ENCODE results near the gene STK32B.

The STK32B gene

DNA sequence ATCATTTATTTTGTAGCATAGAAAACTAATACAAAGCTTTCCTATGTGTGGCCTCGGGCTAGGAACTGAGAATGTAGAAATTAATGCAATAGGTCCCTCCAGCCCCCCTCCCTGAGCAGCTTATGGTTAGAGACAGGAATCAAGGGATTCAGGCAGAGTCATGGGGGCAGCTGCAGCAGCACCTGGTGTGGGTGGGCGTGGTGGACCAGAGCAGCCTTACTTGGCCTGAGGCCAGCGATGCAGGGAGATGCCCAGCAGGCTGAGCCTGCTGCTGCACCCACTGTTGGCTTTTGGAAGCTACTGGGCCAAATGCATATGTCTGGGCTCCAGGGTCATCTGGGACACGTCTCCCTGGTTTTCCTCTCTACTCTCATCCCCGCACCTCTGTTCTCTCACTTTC lies 74.0 kb downstream of the STK32B start:
- no peak for ATAC-seq (replicated peaks)
- no peak for DNase-seq
- peaks cover 0 to 3% of the 10 kb centered on the region in 2 donors for H3K9me3 Mint-ChIP-seq
- H3K4me1 Mint-ChIP-seq (ENCODE audit: low read depth in 2 of 2) = no peaks in the 10 kb centered on the region
- H3K27ac Mint-ChIP-seq = no peak overlapping the region
- no peak overlapping the region for H3K4me3 Mint-ChIP-seq
- H3K36me3 Mint-ChIP-seq (ENCODE audit: insufficient read depth) = no peaks in the 10 kb centered on the region
- peaks cover 27 to 37% of the 10 kb centered on the region in 2 donors for H3K27me3 Mint-ChIP-seq

GRCh38 chr4:5126231-5126630 lies 75.0 kb downstream of the STK32B start:
- Mint-ChIP-seq H3K4me3 (no peak overlapping the region), H3K36me3 (ENCODE audit: insufficient read depth) (no peaks in the 10 kb centered on the region), H3K27me3 (peaks cover 33 to 43% of the 10 kb centered on the region in 2 donors), H3K27ac (no peak overlapping the region), H3K9me3 (peaks cover 3 to 4% of the 10 kb centered on the region in 2 donors), H3K4me1 (ENCODE audit: low read depth in 2 of 2) (no peaks in the 10 kb centered on the region)
- ATAC-seq (replicated peaks) (no peak), DNase-seq (no peak)

DNA sequence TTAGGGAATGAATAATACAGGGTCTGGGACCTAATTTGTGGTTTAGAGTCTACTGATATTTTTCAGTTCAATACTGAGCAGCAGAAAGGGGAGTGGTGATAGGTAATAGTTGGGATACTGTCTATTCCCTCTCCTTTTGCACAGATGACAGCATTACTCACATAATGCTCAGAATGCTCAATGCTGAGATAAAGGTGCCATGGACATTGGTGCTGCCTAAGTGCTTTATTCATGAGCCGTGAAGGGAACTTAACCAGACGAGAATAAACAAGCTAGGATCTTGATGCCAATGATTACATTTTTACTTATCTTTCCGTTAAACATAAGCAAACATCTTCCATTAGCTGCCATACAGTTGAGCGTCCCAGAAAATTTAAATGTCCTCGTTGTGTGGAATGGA lies 75.6 kb downstream of the STK32B start:
- Mint-ChIP-seq H3K4me3 (no peak overlapping the region), H3K27me3 (peaks cover 39 to 50% of the 10 kb centered on the region in 2 donors), H3K4me1 (ENCODE audit: low read depth in 2 of 2) (no peaks in the 10 kb centered on the region), H3K36me3 (ENCODE audit: insufficient read depth) (no peaks in the 10 kb centered on the region), H3K27ac (no peak overlapping the region), H3K9me3 (peaks cover 8 to 10% of the 10 kb centered on the region in 2 donors)
- ATAC-seq (replicated peaks) = no peak
- DNase-seq = no peak

DNA sequence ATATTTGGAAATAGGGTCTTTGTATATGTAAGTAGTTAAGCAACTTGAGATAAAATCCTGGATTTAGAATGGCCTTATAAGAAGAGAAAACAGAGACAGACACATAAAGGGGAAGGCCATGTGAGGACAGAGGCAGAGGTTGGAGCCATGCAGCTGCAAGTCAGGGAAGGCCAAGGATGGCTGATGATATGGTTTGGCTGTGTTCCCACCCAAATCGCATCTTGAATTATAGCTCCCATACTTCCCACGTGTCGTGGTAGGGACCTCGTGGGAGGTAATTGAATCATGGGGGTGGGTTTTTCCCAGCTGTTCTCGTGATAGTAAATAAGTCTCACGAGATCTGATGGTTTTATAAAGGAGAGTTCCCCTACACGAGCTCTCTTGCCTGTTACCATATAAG lies 76.3 kb downstream of the STK32B start:
- ATAC-seq (replicated peaks) = no peak

GRCh38 chr4:5128569-5128968 lies 77.3 kb downstream of the STK32B start:
- peaks cover 8 to 12% of the 10 kb centered on the region in 2 donors for H3K9me3 Mint-ChIP-seq
- DNase-seq (no peak), ATAC-seq (replicated peaks) (no peak)
- peaks cover 49 to 54% of the 10 kb centered on the region in 2 donors for H3K27me3 Mint-ChIP-seq
- H3K4me1 Mint-ChIP-seq (ENCODE audit: low read depth in 2 of 2) = no peaks in the 10 kb centered on the region
- no peak overlapping the region for H3K27ac Mint-ChIP-seq
- H3K4me3 Mint-ChIP-seq = no peak overlapping the region
- H3K36me3 Mint-ChIP-seq (ENCODE audit: insufficient read depth) = no peaks in the 10 kb centered on the region

More for the DNA sequence above, 76.3 kb downstream of the STK32B start:
- no peak overlapping the region for H3K27ac Mint-ChIP-seq
- DNase-seq = no peak
- peaks cover 8 to 12% of the 10 kb centered on the region in 2 donors for H3K9me3 Mint-ChIP-seq
- peaks cover 42 to 54% of the 10 kb centered on the region in 2 donors for H3K27me3 Mint-ChIP-seq
- no peaks in the 10 kb centered on the region for H3K4me1 Mint-ChIP-seq (ENCODE audit: low read depth in 2 of 2)
- no peaks in the 10 kb centered on the region for H3K36me3 Mint-ChIP-seq (ENCODE audit: insufficient read depth)
- H3K4me3 Mint-ChIP-seq = no peak overlapping the region

GRCh38 chr4:5133201-5133600 lies 81.9 kb downstream of the STK32B start:
- Mint-ChIP-seq H3K4me1 (ENCODE audit: low read depth in 2 of 2) (no peaks in the 10 kb centered on the region), H3K4me3 (no peak overlapping the region), H3K27me3 (peaks cover 31 to 32% of the 10 kb centered on the region in 2 donors), H3K27ac (no peak overlapping the region), H3K36me3 (ENCODE audit: insufficient read depth) (no peaks in the 10 kb centered on the region), H3K9me3 (peaks cover 4 to 12% of the 10 kb centered on the region in 2 donors)
- DNase-seq (no peak), ATAC-seq (replicated peaks) (no peak)

DNA sequence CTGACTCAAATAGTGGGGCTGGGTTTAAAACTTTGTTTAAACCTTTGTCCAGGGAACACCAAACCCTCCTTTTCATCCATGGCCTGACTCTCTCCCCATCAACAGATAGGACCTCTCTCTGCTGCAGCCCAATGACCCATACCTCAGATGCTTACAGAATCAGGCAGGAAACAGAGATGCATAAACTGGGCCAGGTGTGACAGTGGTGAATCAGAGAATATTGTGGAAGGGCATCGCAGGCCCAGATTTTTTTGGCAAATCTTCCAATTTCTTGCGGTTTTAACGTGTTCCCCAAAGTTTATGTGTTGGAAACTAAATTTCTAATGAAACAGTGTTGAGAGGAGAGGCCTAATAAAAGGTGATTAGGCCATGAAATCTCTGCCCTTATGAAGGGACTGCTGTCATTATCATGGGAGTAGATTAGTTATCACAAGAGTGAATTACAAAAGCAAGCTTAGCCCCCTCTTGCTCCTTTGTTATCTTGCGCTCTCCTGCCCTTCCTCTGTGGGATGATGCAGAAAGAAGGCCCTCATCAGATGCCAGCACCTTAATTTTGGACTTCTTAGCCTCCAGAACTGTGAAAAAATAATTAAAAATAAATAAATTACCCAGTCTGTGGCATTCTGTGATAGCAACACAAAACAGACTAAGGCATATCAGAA lies 82.8 kb downstream of the STK32B start:
- no peak overlapping the region for H3K27ac Mint-ChIP-seq
- H3K4me1 Mint-ChIP-seq (ENCODE audit: low read depth in 2 of 2) = no peaks in the 10 kb centered on the region
- peaks cover 4 to 12% of the 10 kb centered on the region in 2 donors for H3K9me3 Mint-ChIP-seq
- ATAC-seq (replicated peaks) (no peak), DNase-seq (no peak)
- peaks cover 24 to 33% of the 10 kb centered on the region in 2 donors for H3K27me3 Mint-ChIP-seq
- H3K36me3 Mint-ChIP-seq (ENCODE audit: insufficient read depth) = no peaks in the 10 kb centered on the region
- H3K4me3 Mint-ChIP-seq = no peak overlapping the region

DNA sequence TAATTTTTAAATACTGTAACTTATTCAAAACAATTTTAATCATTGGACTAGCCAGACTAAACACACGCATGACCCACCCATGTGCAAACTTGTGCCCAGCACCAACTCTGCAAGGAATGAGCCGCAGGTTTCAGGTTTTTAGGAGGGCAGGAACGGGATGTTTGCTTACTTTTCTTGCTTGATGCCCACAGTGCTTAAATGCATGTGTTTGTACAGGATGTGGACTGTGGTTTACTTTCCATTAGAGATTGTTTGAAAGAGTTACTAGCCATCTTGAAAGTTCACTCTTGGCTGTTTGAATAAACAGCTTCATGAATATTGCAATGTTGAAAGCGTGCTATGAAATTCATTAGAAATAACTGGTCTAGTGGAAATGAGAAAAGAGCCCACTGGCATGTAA lies 83.3 kb downstream of the STK32B start:
- ATAC-seq (replicated peaks) (no peak), DNase-seq (no peak)
- H3K27ac Mint-ChIP-seq = no peak overlapping the region
- H3K4me1 Mint-ChIP-seq (ENCODE audit: low read depth in 2 of 2) = no peaks in the 10 kb centered on the region
- no peaks in the 10 kb centered on the region for H3K36me3 Mint-ChIP-seq (ENCODE audit: insufficient read depth)
- H3K4me3 Mint-ChIP-seq = no peak overlapping the region
- peaks cover 28 to 33% of the 10 kb centered on the region in 2 donors for H3K27me3 Mint-ChIP-seq
- peaks cover 4 to 12% of the 10 kb centered on the region in 2 donors for H3K9me3 Mint-ChIP-seq

GRCh38 chr4:5137226-5137625 lies 85.9 kb downstream of the STK32B start:
- DNase-seq = no peak
- ATAC-seq (replicated peaks) = no peak
- Mint-ChIP-seq H3K9me3 (no peaks in the 10 kb centered on the region), H3K4me3 (no peak overlapping the region), H3K36me3 (ENCODE audit: insufficient read depth) (no peaks in the 10 kb centered on the region), H3K27me3 (peaks cover 12 to 31% of the 10 kb centered on the region in 2 donors), H3K27ac (no peak overlapping the region), H3K4me1 (ENCODE audit: low read depth in 2 of 2) (no peaks in the 10 kb centered on the region)

DNA sequence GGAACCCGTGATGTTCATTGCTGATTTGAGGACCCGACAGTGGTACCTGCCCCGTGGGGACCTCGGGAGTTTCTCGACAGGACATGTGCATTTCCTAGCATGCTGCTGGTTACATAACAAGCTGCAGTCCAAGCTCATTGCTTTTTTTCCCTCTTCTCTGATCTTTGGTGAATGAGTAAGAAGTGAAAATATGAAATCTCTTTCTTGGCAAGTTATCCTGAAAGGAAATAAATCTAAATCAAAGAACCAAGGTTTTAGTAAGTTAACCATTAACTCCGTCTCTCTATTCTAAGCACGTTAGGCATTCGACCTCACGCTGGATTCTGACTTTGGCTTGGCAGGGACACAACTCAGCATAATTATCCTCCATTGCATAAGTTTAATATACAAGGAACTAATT lies 86.6 kb downstream of the STK32B start:
- no peak overlapping the region for H3K4me3 Mint-ChIP-seq
- H3K27ac Mint-ChIP-seq = no peak overlapping the region
- H3K27me3 Mint-ChIP-seq = peaks cover 11 to 31% of the 10 kb centered on the region in 2 donors
- no peak for DNase-seq
- H3K4me1 Mint-ChIP-seq (ENCODE audit: low read depth in 2 of 2) = no peaks in the 10 kb centered on the region
- ATAC-seq (replicated peaks) = no peak
- no peaks in the 10 kb centered on the region for H3K36me3 Mint-ChIP-seq (ENCODE audit: insufficient read depth)
- H3K9me3 Mint-ChIP-seq = no peaks in the 10 kb centered on the region

DNA sequence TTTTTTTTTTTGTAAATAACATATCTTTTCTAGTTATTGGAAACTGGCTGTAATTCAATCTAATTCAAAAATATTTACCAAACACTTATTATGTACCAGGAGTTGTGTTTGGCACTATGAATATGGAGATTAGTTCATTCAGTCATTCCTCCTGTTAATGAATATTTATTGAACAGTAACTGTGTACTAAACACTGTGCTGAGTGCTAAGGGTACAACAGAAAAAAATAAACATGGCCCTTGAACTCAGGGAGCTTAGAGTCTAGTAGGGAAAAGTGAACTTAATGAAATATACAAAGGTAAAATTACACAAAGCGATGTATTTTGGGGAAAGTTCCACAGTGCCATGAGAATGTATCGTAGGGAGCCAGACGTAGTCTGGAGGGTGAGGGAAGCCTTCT lies 87.1 kb downstream of the STK32B start:
- Mint-ChIP-seq H3K27ac (no peak overlapping the region), H3K27me3 (peaks cover 12 to 26% of the 10 kb centered on the region in 2 donors), H3K4me1 (ENCODE audit: low read depth in 2 of 2) (no peaks in the 10 kb centered on the region), H3K4me3 (no peak overlapping the region), H3K9me3 (no peaks in the 10 kb centered on the region), H3K36me3 (ENCODE audit: insufficient read depth) (no peaks in the 10 kb centered on the region)
- no peak for ATAC-seq (replicated peaks)
- no peak for DNase-seq

- no peak overlapping the region for H3K27ac Mint-ChIP-seq
- peaks cover 20 to 22% of the 10 kb centered on the region in 2 donors for H3K27me3 Mint-ChIP-seq
- no peaks in the 10 kb centered on the region for H3K4me1 Mint-ChIP-seq (ENCODE audit: low read depth in 2 of 2)
Observed at GRCh38 chr4:5139141-5139540, 87.9 kb downstream of the STK32B start.

DNA sequence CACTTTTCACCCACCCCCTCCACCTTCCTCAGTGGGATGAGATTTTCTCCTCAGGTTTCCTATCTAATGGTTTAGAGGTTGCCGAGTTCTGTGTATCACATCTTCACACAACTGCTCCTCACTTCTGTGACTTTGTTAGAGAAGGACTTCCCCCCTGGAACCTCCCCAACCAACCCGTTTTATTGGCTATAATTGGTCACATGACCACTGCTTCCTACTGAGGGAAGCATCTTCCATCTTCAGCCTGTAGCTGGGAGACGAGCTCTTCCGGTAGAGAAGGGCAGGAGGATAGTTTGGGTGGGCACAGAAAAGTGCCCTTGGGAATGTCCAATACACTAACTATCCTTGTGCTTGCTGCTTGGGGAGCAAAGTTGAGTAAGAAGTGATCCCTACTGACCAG lies 90.5 kb downstream of the STK32B start:
- Mint-ChIP-seq H3K27ac (no peak overlapping the region), H3K36me3 (ENCODE audit: insufficient read depth) (no peaks in the 10 kb centered on the region), H3K4me3 (no peak overlapping the region), H3K27me3 (peaks cover 20 to 22% of the 10 kb centered on the region in 2 donors), H3K9me3 (no peaks in the 10 kb centered on the region), H3K4me1 (ENCODE audit: low read depth in 2 of 2) (no peaks in the 10 kb centered on the region)
- ATAC-seq (replicated peaks) (no peak), DNase-seq (no peak)

More at GRCh38 chr4:5139141-5139540, 87.9 kb downstream of the STK32B start:
- no peaks in the 10 kb centered on the region for H3K9me3 Mint-ChIP-seq
- ATAC-seq (replicated peaks) = no peak
- no peaks in the 10 kb centered on the region for H3K36me3 Mint-ChIP-seq (ENCODE audit: insufficient read depth)
- no peak for DNase-seq
- H3K4me3 Mint-ChIP-seq = no peak overlapping the region

GRCh38 chr4:5142726-5143125 lies 91.4 kb downstream of the STK32B start:
- Mint-ChIP-seq H3K9me3 (no peaks in the 10 kb centered on the region), H3K27me3 (peaks cover 20 to 22% of the 10 kb centered on the region in 2 donors), H3K4me3 (no peak overlapping the region), H3K36me3 (ENCODE audit: insufficient read depth) (no peaks in the 10 kb centered on the region), H3K4me1 (ENCODE audit: low read depth in 2 of 2) (no peaks in the 10 kb centered on the region), H3K27ac (no peak overlapping the region)
- no peak for DNase-seq
- no peak for ATAC-seq (replicated peaks)
